ENCODE results near the gene PGM5.

- TF ChIP-seq CTCF (IDR thresholded peaks at IDR 0.05; ENCODE audit: low read depth, low read length), result no peak
- no peak for TF ChIP-seq EZH2phosphoT487 (IDR thresholded peaks at IDR 0.05; ENCODE audit: low read depth)
Observed at GRCh38 chr9:68447611-68448010, 91.2 kb downstream of the PGM5 start.

All from OCI-LY3 (cell line).